NCI-H1417 (cell line): ENCODE data around the gene LECT2.

Source experiments
- DNase-seq, 3 experiments: peaks; one replicate each; lab custom pipeline; 2025; lab: John Stamatoyannopoulos, UW

LECT2 gene

GRCh38 chr5:135934939-135935338 lies 19.8 kb downstream of the LECT2 start:
- no peak for DNase-seq

- no peak for DNase-seq
Measured at GRCh38 chr5:135930949-135931295, 23.9 kb downstream of the LECT2 start.

GRCh38 chr5:135930029-135930948 lies 24.5 kb downstream of the LECT2 start:
- DNase-seq = peak in 2 of 3 experiments; percentile 3 to 4

GRCh38 chr5:135921388-135921787 lies 33.4 kb downstream of the LECT2 start:
- DNase-seq = no peak

GRCh38 chr5:135920199-135920598 lies 34.6 kb downstream of the LECT2 start:
- DNase-seq = no peak

- no peak for DNase-seq
Measured at GRCh38 chr5:135916638-135917263, 38.0 kb downstream of the LECT2 start.

- DNase-seq = no peak
Measured at GRCh38 chr5:135915466-135916001, 39.2 kb downstream of the LECT2 start.

- DNase-seq = no peak
Measured at GRCh38 chr5:135913713-135914626, 40.8 kb downstream of the LECT2 start.

GRCh38 chr5:135905144-135905543 lies 49.6 kb downstream of the LECT2 start:
- no peak for DNase-seq

GRCh38 chr5:135901633-135902032 lies 53.1 kb downstream of the LECT2 start:
- DNase-seq = no peak

GRCh38 chr5:135900276-135900675 lies 54.5 kb downstream of the LECT2 start:
- no peak for DNase-seq

- DNase-seq = no peak
Measured at GRCh38 chr5:135898651-135899050, 56.1 kb downstream of the LECT2 start.
